ENCODE data around the gene MYOF.

DNA sequence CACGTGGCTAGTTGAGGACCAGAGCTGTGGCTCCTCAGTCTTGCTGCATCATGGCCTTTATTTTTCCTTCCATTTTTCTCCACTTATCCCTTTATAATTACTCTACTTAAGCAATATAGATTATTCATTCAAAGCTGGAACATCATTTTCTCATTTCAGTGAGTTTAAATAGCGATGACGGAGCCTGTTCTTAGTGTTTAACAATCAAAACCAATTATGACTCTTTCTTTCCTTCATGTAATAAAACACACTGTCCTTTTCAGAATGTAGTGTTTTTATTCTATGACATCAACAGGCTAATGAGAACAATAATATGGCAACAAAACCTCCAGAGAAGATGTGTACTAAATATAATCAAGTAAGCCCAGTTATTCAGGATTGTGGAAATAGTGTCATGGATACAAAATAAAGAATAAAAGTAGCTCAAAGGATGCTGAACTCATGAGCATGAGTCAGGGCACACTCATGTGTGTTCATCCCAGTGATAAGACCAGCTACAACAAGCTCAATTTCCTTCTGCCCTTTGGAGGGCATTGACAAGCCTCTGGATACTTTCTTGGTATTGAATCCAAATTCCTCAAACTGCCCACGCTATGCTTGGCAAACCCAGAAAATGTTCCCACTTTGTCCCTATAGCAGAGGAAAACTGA, 220.0 kb downstream of the MYOF start:
- TF ChIP-seq POLR2A (IDR thresholded peaks at IDR 0.05; ENCODE audit: low read length): no peak
- TF ChIP-seq GATA1 (IDR thresholded peaks at IDR 0.05; ENCODE audit: low read depth, low read length): no peak

Data from erythroblast (primary cell).